AG09309 (cell line): Measurements from ENCODE around the gene P3H1.
A peak's percentile ranks its signal among the peaks of the same experiment; 100 is the strongest.

Experiments
- DNase-seq: peaks from one replicate; pipeline ENCODE4 v3.0.0-alpha.2; 2010; ENCODE audit warnings: low read depth
- H3K4me3 ChIP-seq: 2 replicates; pipeline ENCODE4 v1.5.1; 2011; ENCODE audit warnings: mild to moderate bottlenecking, low read depth, low read length, moderate library complexity; ENCODE audit not compliant: control insufficient read depth
- TF ChIP-seq, protein P1 (sequence below): IDR thresholded peaks from 2 replicates; pipeline ENCODE4 v1.5.1; 2011; ENCODE audit warnings: mild to moderate bottlenecking, low read depth, low read length, inconsistent platforms; ENCODE audit not compliant: insufficient read depth, control insufficient read depth; ENCODE audit errors: missing control alignments

The P3H1 gene

DNA sequence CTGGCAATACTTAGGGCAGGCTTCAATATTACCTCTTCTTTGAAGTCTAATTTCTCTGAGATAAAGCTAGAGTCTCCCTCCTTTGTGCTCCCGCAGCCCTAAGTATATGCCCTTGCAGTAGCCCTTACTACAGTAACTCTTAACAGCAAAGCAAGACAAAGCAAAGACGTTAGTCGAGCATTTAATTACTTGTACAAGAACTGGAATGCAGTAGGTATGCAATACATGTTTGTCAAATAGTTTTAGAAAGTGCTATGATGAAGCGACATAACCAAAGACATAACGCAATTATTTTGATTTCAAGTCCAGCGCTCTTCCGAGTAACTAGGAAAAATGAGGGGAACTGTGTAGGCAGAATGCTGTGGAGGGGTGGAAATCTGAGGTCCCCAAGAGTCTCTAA, 1.6 kb downstream of the P3H1 start:
- DNase-seq: no peak
- peak overlapping the region; percentile 98 for H3K4me3 ChIP-seq
- TF ChIP-seq, protein P1, sequence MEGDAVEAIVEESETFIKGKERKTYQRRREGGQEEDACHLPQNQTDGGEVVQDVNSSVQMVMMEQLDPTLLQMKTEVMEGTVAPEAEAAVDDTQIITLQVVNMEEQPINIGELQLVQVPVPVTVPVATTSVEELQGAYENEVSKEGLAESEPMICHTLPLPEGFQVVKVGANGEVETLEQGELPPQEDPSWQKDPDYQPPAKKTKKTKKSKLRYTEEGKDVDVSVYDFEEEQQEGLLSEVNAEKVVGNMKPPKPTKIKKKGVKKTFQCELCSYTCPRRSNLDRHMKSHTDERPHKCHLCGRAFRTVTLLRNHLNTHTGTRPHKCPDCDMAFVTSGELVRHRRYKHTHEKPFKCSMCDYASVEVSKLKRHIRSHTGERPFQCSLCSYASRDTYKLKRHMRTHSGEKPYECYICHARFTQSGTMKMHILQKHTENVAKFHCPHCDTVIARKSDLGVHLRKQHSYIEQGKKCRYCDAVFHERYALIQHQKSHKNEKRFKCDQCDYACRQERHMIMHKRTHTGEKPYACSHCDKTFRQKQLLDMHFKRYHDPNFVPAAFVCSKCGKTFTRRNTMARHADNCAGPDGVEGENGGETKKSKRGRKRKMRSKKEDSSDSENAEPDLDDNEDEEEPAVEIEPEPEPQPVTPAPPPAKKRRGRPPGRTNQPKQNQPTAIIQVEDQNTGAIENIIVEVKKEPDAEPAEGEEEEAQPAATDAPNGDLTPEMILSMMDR: no peak

DNA sequence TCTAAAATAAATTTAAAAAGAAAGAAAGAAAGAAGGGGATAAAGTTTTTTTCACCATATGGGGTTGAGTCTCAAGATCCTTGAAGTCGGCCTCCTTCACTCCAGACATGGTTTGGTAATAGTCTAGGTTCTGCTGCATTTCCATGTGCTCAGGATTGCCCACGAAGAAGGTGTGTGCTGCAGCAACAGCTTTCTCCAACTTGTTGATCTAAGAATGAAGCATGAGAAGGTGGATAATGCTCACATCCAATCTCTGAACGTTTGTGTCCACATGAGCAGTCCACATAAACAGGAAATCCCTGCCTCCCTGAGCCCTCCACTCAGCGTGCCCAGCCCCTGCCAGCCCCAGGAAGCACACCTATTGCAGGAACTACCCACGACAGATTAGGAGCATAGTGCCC, 4.6 kb downstream of the P3H1 start:
- TF ChIP-seq, protein P1: no peak
- no peak for DNase-seq

DNA sequence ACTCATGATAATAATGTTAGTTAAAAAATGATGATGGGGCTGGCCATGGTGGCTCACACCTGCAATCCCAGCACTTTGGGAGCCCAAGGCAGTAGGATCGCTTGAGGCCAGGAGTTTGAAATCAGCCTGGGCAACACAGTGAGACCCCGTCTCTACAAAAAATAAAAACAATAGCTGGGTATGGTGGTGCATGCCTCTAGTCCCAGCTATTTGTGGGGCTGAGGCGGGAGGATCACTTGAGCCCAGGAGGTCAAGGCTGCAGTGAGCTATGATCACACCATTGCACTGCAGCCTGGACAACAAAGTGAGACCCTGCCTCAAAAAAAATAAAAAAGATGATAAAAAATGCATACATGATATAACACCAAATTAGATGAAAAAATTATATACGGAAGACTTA, 5.3 kb downstream of the P3H1 start:
- H3K4me3 ChIP-seq: no peak overlapping the region
- TF ChIP-seq, protein P1: no peak
- DNase-seq: no peak

More for the DNA sequence above, 4.6 kb downstream of the P3H1 start:
- no peak overlapping the region for H3K4me3 ChIP-seq

DNA sequence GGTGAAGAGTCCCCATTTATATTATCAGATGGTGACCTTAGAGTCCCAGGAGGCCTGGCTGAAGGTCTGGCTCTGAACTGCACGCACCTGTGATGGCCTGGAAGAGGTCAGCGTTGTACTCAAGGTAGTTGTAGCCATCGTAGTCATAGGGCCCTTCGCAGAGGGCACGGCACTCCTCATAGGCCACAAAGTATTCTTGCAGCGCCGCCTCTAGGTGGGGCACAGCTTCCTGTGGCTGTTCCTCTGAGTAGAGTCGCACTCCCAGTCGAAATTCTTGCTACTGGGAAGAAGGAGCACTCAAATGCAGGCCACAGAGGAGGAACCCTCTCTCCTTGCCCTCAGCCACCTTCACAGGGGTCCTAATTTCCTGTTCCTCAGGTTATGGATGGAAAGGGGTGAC, 7.7 kb downstream of the P3H1 start:
- H3K4me3 ChIP-seq: no peak overlapping the region
- TF ChIP-seq, protein P1: no peak
- DNase-seq: no peak

DNA sequence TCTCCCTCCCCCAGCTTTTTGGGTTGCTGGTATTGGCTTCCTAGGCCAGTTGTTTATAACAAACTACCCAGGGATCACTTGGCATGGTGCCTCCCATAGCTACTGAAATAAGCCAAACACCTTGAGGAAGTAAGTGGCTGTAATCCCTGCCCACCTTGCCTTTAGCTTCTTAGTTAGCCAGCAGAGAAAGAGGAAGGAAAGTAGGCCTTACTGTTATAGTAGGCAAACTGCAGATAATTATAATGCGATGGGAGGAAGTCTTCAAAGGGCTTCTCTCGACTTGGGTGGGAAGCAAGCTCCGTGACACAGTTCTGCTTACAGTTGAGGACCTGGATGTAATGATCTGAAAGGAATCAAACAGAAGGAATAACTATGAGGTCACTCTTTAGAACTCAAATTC, 8.2 kb downstream of the P3H1 start:
- DNase-seq: no peak
- TF ChIP-seq, protein P1: no peak
- no peak overlapping the region for H3K4me3 ChIP-seq

DNA sequence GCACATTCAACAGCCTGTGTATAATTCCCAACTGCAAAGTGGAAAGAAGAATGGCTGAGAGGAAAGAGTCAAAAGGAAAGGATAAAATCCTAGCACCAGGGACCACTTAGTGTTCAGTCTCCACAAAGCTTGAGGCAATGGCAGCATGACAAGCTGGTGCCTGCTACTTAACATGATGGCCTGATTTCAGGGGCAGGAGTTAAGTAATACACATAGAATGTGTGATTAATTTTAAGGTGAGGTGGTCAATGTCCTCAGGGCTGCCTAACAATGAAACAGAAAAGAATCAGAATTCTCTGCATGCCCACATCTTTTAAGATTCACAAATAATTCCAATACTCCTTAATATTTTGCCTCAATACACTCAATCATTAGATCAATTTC, 8.9 kb downstream of the P3H1 start:
- no peak overlapping the region for H3K4me3 ChIP-seq
- TF ChIP-seq, protein P1: no peak
- no peak for DNase-seq

DNA sequence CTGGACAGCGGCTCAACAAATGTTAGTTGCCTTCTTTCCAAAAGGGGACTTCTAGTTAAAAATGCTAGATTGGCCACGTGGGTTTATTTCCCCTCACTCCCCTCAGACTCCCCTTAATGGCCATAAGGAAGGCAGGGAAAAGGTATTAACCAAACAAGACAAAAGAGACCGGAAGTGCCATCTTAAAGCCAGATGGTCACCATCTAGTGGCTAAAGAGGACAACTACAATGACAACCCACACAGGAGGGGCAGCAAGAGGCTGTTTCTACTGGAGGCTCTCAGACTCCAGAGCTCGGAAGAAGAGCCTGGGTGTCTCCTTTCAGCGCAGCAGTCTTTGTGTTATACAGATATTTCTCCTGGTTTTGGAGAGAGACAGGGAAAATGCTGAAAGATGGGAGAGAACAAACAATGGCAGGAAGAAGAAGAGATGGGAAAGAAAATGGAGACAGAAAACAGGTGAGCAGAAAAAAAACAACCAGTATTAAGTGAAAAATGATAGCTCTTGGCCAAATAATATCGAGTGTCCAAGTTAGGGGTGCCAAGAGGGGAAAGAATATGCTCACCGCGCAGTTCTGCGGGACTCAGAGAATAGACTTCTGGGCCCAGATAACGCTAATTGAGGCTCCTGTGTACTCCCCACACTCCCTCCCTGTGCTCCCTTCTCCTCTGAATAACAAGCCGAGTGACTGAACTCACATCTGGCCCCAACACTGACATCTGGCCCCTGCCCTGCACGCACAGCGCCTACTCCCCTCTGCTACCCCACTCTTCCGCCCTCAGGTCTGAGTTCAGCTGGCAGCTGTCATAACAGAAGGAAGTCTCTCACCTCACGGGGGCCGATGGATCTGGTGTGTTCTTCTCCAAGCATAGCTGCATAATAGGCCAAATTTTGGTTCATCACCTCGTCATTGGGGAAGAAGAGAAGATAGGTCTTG, 9.6 kb downstream of the P3H1 start:
- H3K4me3 ChIP-seq: no peak overlapping the region
- no peak for DNase-seq
- TF ChIP-seq, protein P1: peak; percentile 72
